Ecto neural progenitor cell (in vitro differentiated cells): ENCODE data around the gene ADPRS.

Source experiments
- DNase-seq: peaks from one replicate; pipeline ENCODE4 v3.0.0-alpha.2; 2018; ENCODE audit warnings: low spot score

ADPRS gene, protein sequence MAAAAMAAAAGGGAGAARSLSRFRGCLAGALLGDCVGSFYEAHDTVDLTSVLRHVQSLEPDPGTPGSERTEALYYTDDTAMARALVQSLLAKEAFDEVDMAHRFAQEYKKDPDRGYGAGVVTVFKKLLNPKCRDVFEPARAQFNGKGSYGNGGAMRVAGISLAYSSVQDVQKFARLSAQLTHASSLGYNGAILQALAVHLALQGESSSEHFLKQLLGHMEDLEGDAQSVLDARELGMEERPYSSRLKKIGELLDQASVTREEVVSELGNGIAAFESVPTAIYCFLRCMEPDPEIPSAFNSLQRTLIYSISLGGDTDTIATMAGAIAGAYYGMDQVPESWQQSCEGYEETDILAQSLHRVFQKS

DNA sequence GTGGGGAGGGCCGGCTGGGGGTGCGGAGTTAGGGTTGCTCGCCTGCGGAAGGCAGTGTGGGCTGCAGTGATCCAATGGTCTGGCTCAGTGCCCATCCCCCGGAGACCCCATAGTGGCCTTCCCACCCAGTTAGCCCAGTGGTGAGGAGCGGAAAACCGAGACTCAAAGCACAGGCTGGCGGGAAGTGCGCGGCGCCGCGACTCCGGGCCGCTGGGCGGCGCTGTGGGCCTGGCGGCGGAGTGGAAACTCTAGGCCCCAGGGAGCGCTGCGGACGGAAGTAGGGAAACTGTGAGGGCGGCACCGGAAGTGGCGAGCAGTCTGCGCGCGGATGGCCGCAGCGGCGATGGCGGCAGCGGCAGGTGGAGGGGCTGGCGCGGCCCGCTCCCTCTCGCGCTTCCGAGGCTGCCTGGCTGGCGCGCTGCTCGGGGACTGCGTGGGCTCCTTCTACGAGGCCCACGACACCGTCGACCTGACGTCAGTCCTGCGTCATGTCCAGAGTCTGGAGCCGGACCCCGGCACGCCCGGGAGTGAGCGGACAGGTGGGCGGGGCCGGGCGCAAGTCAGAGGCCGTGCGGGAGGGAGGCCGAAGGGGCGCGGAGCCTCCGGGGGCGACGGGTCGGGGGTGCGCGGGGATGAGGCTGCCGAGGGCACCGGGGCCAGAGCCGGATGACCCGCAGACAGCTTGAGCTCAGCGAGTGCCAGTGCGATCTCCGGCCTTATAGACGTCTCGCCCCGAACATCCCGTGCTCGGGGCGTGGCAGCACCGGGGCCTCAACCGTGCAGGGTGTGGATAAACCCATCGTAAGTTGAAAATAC is at the start of gene ADPRS:
ADPRS (plus strand) TSS at position 316 of the 816 bp plus-strand sequence; CDS start at position 329, 13 bp downstream.
- peak; percentile 94 for DNase-seq

DNA sequence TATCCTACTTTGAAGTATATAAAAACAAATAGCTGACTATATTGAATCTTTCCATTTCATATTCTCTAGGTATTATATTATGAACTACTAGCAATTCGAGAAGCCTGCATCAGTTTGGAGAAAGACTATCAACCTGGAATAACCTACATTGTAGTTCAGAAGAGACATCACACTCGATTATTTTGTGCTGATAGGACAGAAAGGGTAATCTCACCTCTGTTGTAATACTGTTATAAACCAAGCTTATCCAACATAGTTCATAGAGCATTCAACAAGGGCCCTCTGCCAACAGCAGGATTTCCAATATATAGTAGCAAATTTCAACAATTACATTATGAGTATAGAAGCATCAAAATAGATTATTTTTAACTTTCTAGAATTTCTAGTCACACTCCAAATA is 48.5 kb upstream of the ADPRS start:
- no peak for DNase-seq

DNA sequence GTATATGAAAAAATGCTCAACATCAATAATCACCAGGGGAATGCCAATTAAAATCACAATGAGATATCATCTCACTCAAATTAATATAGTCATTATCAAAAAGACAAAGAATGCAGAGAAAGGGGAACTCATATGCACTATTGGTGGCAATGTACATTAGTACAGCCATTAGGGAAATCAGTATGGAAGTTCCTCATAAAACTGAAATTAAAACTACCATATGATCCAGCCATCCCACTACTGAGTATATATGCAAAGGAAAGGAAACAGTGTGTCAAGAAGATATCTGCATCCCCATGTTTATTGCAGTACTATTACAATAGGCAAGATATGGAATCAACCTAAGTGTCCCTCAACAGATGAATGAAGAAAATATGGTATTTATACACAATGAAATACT is 36.9 kb upstream of the ADPRS start:
- no peak for DNase-seq

DNA sequence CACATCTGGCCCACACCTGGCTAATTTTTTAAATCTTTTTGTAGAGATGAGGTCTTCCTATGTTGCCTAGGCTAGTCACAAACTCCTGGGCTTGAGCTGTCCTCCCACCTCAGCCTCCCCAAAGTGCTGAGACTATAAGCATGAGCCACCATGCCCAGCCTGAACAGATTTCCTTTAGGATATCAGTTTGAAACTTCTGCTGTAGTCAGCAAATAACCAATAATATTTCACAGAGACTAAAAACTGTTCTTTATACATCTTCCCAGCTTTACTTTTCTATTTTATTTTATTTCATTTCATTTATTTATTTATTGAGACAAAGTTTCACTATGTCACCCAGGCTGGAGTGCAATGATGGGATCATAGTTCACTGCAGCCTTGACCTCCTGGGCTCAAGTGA is 34.7 kb upstream of the ADPRS start:
- no peak for DNase-seq

DNA sequence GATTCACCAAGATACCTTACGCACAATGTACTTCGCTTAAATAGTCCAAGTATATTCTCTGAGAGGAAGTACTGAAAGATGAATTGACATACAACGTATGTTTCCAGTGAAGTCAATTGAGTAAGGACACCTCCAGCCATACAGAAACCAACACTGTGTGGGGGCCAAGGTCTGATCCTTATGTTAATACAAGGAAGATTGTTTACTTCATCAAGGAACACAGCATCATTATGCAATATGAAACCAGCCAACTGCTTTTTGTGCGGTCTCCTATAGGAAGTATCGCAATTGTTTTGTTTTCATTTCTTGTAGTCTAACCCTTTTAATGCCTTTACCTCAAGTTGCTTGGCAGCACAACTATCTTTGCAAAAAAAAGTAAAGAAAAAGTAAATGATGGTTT is 33.0 kb upstream of the ADPRS start:
- DNase-seq, result no peak

DNA sequence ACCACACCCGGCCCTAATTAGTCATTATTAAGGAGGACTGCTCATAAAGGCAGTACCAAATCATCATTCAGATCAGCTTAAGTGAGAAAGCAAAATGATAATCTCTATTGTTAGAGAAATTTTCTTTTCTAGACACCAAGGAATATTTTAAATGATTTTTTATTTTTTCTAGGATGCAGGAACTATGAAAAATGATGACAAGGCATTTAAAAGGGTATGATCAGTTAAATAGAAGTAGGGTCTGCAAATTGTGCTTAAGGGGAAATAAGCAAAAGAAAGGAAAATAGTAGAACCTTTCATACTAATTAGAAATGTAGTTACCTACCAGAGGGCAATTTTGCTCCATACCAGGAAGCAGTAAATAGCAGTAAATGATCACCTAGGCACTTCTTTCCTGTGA is 26.4 kb upstream of the ADPRS start:
- no peak for DNase-seq

DNA sequence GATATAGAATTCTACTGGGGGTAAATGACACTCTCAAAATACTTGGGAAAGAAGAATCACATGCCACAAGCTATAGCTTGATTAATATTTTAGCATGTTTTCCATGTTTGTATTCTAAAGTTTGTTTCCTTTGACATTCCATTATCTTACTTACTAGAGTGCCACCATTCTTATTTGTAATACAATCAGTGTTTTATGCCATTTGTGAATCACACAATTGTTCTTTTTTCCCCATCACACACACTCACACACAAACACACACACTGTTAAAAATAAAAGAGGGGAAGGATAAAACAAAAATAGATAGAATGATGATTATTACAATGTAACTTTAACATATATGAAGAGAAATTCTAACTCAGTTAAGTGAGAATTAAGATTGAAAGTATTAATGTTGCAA is 20.8 kb upstream of the ADPRS start:
- no peak for DNase-seq

DNA sequence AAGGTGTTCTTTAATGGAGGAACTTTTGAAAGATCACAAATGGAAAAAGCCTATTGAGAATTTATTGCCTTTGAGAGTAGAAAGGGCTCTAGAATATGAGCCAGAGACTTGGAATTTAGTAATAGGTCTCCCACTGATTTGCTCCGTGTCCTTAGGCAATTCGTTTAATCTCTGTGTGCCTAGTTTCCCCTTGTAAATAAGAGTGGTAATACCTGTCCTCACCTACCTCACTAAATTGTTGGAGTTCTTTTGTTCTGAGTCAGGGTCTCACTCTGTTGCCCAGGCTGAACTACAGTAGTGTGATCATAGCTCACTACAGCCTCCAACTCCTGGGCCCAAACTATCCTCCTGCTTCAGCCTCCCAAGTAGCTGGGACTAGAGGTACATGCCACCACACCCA is 19.8 kb upstream of the ADPRS start:
- no peak for DNase-seq

DNA sequence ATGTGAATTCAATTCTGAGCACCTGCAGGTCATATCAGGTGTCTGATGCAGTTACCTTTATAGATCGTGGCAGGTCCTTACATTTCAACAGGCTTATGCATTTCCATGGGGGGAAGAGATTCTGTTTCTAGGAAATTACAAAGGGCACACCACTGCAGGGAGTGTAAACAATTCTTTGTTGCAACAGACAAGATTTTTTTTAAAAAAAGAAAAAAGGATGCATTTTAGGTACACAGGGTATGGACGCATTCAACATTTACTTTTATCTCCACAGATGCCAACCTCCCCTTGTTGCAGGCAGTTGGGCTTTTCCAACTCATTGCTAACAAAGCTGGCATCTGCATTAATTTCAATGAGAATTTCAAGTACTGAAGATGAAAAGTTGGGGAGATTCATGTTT is 18.3 kb upstream of the ADPRS start:
- no peak for DNase-seq

DNA sequence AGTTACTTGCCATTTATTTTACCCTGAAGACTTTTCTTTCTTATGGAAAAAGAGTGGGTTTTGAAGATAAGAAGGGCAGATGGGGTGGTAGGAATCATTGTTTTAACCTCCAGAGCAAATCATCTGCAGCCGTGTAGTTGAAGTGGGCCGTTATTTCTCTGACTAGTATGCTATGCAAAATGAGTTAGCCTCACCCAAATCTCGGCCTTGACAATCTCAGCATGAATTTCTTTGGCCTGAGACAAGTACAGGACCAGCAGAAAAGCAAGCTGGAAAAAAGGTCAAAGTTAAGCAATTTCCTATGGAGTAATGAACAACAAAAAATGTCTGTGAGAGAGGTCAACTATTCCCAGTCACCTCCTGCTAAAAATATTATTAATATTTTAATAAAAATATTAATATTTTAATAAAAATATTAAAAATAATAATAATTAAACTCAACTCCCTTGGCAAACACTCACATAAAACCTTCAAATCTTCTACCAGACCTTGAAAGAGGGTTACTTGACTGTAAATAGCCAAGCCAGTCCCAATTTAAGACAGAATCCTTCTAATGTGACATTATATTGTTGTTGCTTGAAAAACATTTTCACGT is 11.6 kb upstream of the ADPRS start:
- no peak for DNase-seq

DNA sequence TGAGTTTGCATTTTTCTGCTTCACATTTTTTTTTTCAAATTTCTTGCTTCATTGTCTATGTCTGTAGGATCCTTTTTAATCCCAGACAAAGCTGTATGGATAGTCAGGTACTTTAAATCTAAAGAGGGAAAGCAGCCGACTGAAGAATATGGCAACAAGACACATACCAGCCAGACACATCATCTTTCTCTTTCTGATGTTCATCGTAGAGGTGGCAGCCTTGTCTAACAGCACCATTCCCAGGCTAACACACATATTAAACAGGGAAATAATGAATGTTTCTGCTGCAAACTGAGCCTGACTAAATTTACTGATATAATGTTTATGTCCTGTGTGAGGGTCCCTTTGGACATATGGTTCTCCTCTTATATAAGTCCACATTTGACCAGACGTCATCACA is 8.5 kb upstream of the ADPRS start:
- DNase-seq, result no peak

DNA sequence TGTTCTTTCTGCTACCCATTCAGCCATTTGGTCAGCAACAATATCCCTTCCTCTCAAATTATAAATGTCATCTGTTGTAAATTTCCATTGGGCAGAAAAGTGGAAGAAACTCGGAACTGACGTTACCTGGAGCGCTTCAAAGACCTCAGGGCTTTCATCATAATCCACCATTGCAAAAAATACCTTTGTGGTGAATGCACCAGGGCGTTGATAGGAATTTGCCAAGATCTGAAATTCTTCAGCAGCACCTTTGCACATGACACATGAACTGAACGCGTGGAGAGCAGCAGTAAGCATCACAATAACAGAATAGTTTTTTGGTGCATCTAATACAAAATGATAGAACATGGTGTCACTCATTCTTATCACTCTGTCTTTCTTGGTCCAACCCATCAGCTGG is 7.9 kb upstream of the ADPRS start:
- no peak for DNase-seq

DNA sequence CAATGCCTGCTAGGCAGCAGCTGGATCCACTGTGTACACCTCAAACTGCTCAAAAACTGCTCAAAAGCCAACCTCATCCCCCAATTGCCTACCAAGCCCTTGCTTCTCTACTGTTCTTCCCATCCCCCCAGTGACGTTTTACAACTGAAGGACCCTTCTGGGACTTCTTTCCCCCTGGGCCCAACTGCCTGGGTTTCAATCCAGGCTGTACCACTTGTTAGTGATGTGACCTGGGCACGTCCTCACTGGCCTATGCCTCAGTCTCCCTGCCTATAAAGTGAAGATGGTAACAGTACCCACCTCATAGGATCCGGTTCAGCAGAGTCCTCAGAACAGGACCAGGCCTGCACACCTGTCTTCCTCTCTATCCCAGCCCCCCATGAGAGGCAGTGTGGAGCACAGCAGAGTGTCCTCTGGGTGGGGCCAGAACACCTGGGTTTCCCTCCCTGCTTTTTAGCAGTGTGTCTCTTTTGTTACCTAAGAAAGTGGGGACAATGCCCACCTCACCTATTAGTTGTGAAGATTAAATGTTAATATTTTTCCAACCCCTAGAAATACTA is 6.7 kb upstream of the ADPRS start:
- no peak for DNase-seq

DNA sequence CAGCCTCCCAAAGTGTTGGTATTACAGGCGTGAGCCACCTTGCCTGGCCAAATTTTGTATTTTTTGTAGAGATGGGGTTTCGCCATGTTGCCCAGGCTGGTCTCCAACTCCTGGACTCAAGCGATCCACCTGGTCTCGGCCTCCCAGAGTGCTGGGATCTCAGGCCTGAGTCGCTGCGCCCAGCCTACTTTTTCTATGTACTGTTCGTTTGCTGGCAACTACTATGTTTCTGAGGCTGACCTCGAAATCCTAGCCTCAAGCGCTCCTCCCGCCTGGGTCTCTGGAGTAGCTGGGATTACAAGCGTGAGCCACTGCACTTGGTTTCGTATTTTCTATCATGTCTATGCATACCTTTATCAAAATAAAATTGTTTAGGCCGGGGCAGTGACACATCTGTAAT is 5.5 kb upstream of the ADPRS start:
- DNase-seq, result no peak

DNA sequence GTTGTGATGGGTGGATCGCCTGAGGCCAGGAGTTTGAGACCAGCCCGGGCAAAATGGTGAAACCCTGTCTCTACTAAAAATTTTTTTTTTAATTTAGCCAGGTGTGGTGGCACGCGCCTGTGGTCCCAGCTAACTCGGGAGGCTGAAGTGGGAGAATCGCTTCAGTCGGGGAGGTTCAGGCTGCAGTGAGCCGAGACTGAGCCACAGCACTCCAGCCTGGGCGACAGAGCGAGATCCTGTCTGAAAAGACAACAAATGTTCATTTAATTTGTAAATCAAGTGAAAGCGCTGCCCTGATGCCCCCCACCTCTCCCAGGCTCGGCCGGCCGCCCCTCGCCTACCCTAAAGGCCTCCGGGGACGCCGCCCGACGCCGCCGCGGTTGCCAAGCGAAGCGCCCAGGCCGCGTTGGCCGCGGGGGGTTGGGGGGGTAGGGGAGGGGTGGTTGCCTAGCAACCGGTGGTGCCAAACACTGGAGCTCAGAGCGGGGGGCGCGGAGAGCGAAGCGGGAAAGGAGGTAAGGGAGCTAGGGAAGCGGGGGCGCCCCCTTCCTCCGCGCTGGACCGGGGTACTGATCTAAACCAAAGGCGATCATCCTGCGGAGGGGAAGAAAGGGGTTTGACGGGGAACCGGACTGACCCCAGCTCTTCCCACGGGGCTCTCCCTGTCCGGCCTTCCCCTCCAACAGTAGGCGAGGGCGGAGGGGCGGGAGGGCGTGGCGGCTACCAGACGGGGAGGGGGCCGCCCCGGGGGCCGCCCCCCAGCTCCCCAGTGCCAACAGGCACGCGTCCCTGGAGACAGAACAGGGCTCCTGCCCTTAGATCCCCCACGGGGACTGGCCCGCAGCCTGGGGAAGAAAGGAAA is 4.8 kb upstream of the ADPRS start, which contains the start of gene TEKT2:
TEKT2 (plus strand) TSS at position 460 of the 862 bp plus-strand sequence. CDS start 828 bp downstream, outside the sequence.
- peak; percentile 94 for DNase-seq

DNA sequence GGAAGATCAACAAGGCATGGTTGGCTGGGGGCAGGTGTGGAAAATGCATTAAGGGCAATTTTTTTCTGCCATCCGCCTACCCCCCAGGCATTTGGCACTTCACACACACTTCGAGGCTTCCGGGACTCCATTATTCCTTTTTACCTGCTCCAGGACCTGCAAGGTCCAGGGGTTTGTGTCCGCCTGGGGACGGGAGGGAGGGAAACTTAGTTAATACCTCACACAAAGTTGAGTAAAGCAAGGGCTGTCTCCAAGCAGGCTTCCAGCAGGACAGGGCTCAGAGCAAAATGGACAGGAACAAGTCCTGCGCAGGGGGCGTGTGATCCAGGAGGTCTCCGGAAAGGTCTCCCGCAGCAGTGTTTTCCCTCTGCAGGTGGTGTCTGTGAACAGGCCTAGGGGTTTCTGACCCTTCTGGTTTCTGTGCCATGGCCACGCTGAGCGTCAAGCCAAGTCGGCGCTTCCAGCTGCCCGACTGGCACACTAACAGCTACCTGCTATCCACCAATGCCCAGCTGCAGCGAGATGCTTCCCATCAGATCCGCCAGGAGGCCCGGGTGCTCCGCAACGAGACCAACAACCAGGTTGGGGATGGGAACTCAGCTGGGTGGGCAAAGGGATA is 4.1 kb upstream of the ADPRS start:
- no peak for DNase-seq

DNA sequence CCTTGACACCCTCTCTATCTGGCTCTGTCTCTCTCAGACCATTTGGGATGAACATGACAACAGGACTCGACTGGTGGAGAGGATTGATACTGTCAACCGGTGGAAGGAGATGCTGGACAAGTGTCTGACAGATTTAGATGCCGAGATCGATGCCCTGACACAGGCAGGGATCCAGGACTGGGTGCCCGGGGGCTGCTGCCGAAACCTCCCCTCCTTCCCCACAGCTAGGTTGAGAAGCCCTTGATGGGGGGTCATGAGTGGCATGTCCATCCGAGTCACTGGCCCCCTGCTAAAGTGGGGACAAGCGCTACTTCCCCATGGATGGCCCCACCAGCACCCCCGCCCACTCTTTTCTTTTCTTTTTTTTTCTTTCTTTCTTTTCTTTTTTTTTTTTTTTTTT is 3.6 kb upstream of the ADPRS start:
- DNase-seq, result no peak

DNA sequence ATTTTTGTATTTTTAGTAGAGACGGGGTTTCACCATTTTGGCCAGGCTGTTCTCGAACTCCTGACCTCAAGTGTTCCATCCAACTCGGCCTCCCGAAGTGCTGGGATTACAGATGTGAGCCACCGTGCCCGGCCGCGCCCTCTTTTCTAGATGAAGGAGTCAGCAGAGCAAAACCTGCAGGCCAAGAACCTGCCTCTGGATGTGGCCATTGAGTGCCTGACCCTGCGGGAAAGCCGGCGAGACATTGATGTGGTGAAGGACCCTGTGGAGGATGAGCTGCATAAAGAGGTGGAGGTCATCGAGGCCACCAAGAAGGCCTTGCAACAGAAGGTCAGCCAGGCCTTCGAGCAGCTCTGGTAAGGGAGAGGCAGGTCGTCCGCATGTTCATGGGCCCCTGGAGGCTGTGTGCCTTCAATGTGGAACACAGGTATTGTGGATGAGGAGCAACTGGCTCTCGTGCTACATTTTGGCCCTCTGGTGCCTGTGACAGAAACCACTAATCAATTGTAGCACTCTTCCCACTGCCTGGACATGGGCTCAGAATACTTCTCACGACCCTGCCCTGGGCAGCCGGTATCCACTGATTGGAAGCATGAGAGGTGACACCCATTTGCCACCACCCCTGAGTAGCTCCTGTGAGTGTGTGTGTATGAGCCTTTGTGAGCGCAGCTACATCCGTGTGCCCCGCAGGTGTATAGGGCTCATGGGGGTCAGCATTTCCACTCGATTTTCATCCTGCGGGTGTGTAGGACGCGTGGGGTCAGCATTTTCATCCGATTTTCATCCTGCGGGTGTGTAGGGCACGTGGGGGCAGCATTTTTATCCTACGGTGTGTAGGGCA is 2.8 kb upstream of the ADPRS start:
- DNase-seq, result no peak

DNA sequence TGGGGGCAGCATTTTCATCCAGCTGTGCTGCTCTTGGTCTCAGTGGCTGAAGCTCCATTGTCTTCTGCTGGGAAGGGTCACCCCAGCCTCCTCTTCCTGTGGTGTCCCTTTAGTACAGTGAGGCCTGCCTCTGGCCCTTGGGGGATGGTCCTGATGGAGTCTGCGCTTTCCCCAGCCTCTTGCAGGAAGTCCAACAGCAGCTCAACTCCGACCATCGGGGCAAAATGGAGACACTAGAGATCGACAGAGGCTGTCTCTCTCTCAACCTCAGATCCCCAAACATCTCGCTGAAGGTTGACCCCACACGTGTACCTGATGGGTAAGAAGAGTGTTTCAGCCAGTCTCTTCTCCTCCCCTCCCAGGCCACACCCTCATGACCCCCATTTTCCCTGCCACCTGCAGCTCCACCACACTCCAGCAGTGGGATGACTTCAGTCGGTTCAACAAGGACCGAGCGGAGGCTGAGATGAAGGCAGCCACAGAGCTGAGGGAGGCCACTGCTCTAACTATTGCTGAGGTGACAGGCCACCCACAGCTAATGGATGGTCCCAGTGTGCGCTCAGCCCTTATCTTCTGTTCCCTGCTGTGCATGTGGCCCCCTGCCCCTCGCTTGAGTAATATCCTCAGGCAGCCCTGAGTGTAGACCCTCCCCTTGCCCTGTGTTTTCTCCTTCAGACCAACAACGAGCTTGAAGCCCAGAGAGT is 2.0 kb upstream of the ADPRS start:
- DNase-seq, result no peak
